Measurements from ENCODE around the gene FUNDC1. TPM values are rescaled to one million over a fixed set of nuclear protein-coding genes. Genes with fewer than 3 reads are reported as not detected.
"Not testable (repeated sequence)": the region's sequence is repeated elsewhere in the genome, so short reads cannot be mapped to it uniquely, and the experiment has no call there.

FUNDC1 gene
- total RNA-seq = 26.4 TPM

- DNase-seq (ENCODE audit: low spot score) = peak; percentile 95
Observed at GRCh38 chrX:44542567-44543325, at the start of gene FUNDC1. TSS of gene FUNDC1 (minus strand) at chrX:44542859. CDS start at chrX:44542832, 27 bp downstream.

GRCh38 chrX:44585866-44586265 is 43.2 kb upstream of the FUNDC1 start:
- DNase-seq (ENCODE audit: low spot score) = no peak

- no peak for DNase-seq (ENCODE audit: low spot score)
Observed at GRCh38 chrX:44580466-44580865, 37.8 kb upstream of the FUNDC1 start.

- DNase-seq (ENCODE audit: low spot score) = no peak
Observed at GRCh38 chrX:44572340-44572938, 29.8 kb upstream of the FUNDC1 start.

GRCh38 chrX:44570522-44570921 is 27.9 kb upstream of the FUNDC1 start:
- no peak for DNase-seq (ENCODE audit: low spot score)

GRCh38 chrX:44569122-44569521 is 26.5 kb upstream of the FUNDC1 start:
- no peak for DNase-seq (ENCODE audit: low spot score)

GRCh38 chrX:44568196-44568595 is 25.5 kb upstream of the FUNDC1 start:
- DNase-seq (ENCODE audit: low spot score) = no peak

GRCh38 chrX:44561896-44562295 is 19.2 kb upstream of the FUNDC1 start:
- DNase-seq (ENCODE audit: low spot score) = not testable (repeated sequence)

- DNase-seq (ENCODE audit: low spot score) = no peak
Observed at GRCh38 chrX:44550563-44550962, 7.9 kb upstream of the FUNDC1 start.

- DNase-seq (ENCODE audit: low spot score) = peak; percentile 64
Observed at GRCh38 chrX:44545454-44545853, 2.8 kb upstream of the FUNDC1 start.

- DNase-seq (ENCODE audit: low spot score) = no peak
Observed at GRCh38 chrX:44544036-44544435, 1.4 kb upstream of the FUNDC1 start.

GRCh38 chrX:44536198-44536597 is 6.5 kb downstream of the FUNDC1 start:
- no peak for DNase-seq (ENCODE audit: low spot score)

- no peak for DNase-seq (ENCODE audit: low spot score)
Observed at GRCh38 chrX:44529310-44529709, 13.3 kb downstream of the FUNDC1 start.

GRCh38 chrX:44514272-44514671 is 28.4 kb downstream of the FUNDC1 start:
- DNase-seq (ENCODE audit: low spot score) = no peak

- DNase-seq (ENCODE audit: low spot score) = no peak
Observed at GRCh38 chrX:44507292-44507691, 35.4 kb downstream of the FUNDC1 start.

- no peak for DNase-seq (ENCODE audit: low spot score)
Observed at GRCh38 chrX:44506678-44507077, 36.0 kb downstream of the FUNDC1 start.

- DNase-seq (ENCODE audit: low spot score) = no peak
Observed at GRCh38 chrX:44503560-44503959, 39.1 kb downstream of the FUNDC1 start.

- DNase-seq (ENCODE audit: low spot score) = no peak
Observed at GRCh38 chrX:44495091-44495490, 47.6 kb downstream of the FUNDC1 start.

- no peak for DNase-seq (ENCODE audit: low spot score)
Observed at GRCh38 chrX:44494357-44494756, 48.3 kb downstream of the FUNDC1 start.

- no peak for DNase-seq (ENCODE audit: low spot score)
Observed at GRCh38 chrX:44489515-44489914, 53.1 kb downstream of the FUNDC1 start.

- DNase-seq (ENCODE audit: low spot score) = no peak
Observed at GRCh38 chrX:44484607-44485146, 58.0 kb downstream of the FUNDC1 start.

- DNase-seq (ENCODE audit: low spot score) = no peak
Observed at GRCh38 chrX:44483965-44484606, 58.6 kb downstream of the FUNDC1 start.

GRCh38 chrX:44482575-44482974 is 60.1 kb downstream of the FUNDC1 start:
- DNase-seq (ENCODE audit: low spot score) = no peak

Data from mucosa of gallbladder (tissue), 1 donor.